ENCODE results near the gene ZNF14.
"Not testable (repeated sequence)": the region's sequence is repeated elsewhere in the genome, so short reads cannot be mapped to it uniquely, and the experiment has no call there.

The ZNF14 gene

DNA sequence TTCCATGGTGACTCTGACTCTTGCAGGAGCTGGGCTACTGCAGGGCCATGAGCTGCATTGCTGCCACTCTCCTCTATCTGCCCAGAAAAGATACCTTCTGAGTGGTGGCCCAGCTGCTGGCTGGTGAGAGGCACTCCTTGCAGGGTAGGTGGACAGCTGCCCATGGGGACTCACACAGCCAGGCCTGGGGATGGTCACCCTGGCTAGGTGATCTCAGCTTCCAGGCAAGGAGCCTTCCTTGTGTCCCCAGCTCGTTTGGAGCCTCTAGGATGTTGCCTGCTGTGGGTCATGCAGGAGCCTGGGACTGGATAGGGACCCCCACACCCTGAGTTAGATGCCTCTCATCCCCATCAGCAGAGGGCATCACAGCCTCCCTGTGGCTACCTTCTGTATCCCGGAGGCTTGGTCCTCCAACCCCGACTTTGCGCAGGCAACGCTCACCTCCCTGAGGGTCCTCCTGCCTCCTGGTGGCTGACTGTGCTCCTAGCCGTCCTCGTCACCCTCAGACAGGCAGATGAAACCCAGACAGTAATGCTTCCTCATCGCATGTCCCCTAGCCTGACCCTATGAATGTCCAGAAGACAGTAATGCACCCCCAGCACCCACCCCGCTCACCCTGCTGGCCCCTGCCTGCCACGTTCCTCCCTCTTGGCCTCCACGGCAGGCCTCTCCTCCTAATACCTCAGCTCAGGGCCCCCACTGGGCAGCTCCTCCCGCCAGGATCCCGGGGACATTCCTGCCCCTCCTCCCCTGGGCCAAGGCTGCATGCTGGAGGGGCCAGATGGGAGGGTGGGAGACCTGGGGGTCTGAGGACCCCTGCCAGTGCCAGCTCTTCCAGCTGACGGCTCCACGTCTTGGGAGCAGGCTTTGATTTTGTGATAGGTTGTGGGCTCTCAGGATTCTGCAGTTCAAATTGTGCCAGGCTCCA lies 13.6 kb upstream of the ZNF14 start:
- DNase-seq = no peak

DNA sequence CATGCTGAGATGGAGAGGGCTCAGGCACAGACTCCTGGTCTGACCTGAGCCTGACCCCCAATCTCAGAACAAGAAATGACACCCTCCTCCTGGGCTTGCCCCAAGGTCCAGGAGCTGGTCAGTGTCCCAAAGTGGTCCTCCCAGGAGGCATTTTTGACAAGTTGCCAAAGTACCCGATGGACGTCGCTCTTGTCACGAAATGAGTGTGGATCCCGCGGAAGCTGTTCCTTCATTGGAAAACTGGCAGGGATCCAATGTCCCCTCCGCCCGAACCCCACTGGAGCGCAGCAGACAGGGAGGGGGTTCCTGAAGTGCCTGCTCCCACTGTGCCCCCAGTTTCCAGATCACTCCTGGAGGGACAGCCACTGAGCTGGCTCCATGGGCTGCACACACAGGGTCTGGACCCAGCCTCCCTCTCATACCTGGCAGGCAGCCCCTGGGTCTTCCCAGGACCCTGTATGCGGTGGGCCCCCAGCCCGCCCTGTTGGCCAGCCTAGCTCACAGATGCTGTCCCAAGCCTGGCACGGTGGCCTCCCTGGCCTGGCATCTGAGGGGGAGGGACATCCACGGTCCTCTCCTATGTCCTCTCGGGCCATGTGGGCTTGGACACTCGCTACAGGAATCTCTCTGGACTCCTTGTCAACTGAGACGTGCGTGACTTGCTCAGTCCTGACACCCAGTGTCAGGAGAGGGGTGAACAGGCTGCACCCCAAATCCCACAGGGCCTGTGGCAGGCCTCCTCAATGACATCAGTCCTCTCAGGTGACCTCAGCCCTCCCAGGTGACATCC lies 12.8 kb upstream of the ZNF14 start:
- DNase-seq = no peak

DNA sequence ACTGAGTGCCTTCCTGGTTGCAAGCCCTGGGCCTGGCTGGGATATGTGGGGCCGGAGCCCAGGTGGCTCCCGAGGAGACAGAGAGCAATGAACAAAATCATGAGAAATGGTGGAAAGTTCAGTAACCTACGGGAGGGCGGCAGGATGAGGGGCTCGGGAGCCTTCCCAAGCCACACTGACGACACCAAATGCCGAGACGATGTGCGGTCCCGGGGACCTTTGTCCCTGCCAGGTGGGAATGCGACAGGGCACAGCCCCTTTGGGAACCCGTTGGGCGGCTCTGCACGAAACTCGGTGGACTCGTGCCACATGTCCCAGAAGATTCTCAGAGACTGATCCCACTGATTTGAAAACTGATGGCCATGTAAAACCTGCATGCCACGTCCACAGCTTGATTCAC lies 11.7 kb upstream of the ZNF14 start:
- DNase-seq = no peak

DNA sequence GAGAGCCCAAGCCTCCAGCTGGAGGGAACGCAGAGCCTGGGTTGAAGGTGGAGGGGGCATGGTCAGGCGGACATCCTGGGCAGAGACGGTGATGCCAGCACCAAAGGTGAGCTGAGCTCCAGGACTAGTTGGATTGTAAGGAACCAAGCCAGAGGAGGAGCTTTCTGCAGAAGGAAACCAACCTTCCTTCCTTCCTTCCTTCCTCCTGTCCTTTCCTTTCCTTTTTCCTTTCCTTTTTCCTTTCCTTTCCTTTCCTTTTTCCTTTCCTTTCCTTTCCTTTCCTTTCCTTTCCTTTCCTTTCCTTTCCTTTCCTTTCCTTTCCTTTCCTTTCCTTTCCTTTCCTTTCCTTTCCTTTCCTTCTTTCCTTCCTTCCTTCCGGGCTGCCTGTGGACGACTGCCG lies 11.0 kb upstream of the ZNF14 start:
- not testable (repeated sequence) for DNase-seq

DNA sequence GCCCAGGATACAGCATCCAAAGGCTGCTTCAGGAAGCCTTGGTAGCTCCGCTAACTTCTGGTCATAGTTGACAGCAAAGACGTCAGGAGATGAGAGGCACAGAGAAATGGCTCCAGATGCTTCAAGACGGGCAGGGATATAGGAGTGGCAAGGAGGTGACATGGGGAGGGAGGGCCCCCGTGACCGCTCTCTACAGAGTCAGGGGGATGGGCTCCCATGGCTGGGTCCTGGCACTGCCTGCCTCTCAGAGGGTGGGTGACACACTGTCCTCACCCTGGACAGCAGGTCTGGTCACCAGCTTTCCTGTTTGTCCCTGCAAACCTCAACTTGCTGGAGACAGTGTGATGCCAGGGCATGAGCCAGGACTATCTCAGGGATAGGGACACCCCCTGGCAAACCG lies 10.3 kb upstream of the ZNF14 start:
- no peak for DNase-seq

DNA sequence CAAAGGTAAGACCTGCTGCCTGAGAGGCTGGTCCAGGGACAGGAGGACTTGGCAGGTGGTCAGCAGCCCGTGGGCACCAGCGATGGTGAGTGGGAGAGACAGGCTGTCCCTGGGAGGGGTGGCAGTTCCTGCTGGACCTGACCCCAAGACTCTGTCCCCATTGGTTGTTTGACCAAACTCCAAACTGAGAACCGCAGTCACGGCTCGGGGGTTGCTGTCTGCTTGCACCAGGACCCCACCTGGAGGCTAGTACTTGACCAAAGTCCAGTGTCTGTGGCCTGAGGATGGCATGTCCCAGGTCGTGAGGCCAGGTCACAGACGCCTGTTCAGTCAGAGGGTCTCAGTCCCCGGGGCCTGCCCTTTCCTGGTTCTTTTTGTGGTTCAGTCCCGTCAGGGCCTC lies 9.9 kb upstream of the ZNF14 start:
- no peak for DNase-seq

DNA sequence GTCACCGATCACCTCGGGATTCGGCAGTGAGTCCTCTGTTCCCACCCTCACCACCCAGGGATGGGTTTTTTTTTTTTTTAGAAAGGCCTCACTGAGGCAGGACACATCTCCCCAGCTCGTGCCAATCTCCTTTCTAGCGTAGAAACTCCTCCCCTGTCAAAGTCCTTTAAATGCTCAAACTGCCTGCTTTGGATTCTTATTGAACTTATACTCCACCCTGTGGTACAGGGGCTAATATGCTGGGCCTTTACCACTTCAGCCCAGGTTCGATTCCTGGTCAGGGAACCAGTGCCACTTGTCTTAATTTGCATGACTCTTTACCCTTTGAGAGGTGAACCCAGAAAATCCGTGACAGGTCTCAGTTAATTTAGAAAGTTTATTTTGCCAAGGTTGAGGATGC lies 8.3 kb upstream of the ZNF14 start:
- no peak for DNase-seq

DNA sequence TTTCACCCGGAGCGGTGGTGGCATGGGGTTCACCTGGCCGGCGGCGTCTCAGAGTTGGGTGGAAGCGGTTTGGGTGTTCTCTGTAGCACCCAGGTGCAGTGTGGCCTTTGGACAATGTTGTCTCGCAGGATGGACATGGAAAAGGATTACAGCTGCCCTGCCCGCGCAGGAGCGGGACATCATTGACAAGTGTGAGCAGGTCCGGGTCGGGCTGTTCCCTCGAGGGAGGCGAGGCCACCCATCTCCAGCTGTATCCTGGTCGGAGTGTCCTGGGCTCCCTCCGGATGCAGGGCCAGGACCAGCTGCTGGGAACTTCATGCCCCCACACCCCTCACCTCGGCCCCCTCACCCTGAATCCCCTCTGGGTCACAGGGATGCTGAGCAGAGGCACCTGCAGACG lies 7.8 kb upstream of the ZNF14 start:
- DNase-seq = no peak

DNA sequence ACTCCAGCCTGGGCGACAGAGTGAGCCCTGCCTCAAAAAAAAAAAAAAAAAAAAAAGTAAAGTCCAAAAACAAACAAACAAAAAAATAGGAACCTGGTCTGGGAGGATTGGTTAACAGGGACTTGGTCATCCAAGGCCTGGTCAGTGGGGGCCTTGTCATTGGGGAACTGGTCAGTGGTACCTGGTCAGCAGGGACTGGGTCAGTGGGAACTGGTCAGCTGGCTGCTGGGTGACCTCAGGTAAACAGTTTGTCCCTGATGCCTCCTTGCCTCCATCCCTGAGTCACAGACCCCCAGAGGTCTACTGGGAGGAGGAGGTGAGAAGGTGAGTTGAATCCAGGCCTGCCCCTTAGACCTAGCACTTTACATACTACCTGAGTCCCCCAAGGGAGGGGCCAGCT lies 5.7 kb upstream of the ZNF14 start:
- no peak for DNase-seq

DNA sequence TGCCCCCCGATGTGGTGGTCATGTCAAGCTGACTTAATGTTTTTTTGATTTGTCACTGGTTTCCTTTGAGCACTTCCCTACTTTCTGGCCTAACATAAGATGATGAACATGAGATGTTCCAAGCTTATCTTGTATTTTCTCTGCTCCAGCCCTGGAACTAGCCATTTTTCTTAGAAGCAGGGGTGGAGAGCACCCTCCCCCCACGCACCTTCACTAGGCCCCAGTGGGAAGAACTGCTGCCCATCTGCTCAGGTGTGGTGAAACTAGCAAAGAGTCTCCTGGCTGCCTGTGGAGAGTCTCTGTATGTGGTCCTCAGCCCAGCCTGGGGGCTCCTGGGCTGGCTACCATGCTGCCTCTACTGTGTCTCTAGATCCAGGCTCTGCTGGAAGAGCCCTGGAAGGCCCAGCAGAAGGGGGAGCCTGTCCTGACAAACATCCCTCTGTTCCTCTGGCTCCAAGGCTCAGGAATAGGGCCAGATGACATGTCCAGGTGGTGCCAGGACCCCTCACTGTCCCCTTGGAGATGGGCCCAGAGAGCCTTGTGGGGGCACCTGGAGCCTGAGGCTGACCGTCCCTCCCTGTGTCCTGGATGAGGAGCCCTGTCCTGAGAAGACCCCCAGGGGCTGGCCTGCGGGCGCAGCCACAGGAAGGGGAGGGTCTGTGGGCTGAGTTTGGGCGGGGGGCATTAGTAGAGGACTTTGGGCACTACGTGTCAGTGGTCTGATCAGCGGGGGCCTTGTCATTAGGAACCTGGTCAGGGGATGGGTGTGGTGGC lies 4.8 kb upstream of the ZNF14 start:
- DNase-seq = no peak

DNA sequence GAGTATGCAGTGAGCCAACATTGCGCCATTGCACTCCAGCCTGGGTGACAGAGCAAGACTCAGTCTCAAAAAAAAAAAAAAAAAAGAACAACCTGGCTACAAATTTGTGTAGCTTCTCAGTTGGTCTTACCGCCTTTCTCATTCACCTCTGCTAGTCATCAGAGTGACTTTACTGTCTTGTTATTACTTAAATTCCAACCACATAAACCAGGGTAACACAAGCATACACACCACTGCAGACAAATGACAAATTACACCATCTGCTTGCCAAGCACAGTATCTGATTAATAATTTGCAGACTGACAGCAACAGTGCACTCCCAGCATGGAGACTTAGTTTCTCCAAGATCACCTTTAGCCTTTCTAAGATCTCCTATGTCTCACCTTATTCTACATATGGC lies 11.0 kb downstream of the ZNF14 start:
- DNase-seq = no peak

DNA sequence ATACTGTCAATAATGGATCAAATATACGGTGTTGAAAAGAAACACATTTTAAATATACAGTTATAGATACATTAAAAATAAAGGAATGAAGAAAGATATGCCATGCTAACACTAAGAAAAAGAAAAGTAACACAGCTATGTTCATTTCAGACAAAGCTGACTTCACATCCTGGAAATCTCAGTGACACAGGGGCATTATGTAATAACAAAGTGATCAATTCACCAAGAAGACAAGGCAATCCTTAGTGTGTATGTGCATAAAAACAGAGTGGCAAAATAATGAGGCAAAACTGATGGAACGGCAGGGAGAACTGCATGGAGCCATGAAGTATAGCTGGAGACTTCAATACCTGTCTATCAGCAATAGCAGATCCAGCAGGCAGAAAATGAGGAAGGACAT lies 13.1 kb downstream of the ZNF14 start:
- no peak for DNase-seq

DNA sequence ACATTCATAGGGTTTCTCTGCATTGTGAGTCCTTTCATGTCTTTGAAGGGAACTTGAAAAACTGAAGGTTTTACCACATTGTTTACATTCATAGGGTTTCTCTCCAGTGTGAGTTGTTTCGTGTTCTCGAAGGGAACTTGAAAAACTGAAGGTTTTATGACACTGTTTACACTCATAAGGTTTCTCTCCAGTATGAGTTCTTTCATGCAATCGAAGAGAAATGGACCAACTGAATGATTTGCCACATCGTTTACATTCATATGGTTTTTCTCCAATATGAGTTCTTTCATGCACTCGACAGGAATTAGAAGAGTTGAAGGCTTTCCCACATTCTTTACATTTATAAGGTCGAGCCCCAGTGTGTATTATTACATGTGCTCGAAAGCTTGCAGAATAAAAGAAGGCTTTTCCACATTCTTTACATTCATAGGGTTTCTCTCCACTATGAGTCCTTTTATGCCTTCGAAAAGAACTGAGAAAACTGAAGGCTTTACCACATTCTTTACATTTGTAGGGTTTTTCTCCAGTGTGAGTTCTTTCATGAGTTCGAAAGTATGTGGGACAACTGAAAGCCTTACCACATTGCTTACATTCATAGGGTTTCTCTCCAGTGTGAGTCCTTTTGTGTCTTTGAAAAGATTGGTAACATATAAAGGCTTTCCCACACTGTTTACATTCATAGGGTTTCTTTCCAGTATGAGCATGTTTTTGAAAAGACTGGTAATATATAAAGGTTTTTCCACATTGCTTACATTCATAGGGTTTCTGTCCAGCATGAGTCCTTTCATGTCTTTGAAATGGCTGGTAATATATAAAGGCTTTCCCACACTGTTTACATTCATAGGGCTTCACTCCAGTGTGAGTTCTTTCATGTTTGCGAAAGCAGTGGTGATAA lies 20.7 kb downstream of the ZNF14 start:
- DNase-seq = no peak

DNA sequence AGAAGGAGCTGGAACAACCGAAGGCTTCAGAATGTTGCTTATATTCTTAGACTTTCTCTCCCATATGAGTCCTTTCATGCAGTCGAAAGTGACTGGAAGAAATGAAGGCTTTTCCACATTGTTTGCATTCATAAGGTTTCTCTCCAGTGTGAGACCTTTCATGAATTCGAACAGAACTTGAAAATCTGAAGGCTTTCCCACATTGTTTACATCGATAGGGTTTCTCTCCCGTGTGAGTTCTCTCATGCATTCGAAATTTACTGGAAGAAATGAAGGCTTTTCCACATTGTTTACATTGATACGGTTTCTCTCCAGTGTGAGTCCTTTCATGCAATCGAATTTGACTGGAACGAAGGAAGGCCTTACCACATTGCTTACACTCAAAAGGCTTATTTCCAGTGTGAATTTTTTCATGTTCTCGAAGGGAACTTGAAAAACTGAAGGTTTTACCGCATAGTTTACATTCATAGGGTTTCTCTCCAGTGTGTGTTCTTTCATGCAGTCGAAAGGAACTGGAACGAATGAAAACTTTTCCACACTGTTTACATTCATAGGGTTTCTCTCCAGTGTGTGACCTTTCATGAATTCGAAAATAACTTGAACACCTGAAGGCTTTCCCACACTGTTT lies 21.5 kb downstream of the ZNF14 start:
- DNase-seq = no peak

DNA sequence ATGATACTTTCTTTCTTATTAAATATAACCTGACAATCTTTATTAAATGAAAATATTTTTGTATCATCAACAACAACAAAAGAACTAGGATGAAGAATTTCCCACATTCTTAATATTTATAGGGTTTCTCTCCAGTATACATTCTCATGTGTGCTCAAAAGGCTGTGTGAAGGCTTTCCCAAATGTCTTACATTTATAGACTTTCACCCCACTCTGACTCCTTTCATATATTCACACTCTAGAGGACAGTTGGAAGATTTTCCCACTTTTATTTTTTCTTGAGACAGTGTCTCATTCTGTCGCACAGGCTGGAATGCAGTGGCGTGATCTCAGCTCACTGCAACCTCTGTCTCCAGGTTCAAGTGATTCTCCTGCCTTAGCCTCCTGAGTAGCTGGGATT lies 22.4 kb downstream of the ZNF14 start:
- no peak for DNase-seq

DNA sequence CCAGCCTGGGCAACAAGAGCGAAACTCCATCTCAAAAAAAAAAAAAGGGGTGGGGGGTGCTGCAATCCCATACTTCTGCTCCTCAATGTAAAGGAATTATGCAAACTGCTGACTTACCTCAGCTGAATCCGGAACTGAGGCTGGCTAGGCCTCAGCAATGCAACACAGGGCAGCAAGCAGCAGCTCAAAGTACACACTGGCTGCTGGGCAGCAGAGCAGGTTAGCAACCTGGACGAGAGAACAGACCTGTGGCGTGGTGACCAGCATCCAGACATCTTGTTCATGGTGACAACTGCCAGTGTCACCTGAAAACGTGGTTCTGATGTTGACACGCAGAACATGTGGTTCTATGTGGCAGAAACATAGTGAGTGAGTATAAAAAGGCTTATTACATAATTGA lies 28.1 kb downstream of the ZNF14 start:
- no peak for DNase-seq

DNA sequence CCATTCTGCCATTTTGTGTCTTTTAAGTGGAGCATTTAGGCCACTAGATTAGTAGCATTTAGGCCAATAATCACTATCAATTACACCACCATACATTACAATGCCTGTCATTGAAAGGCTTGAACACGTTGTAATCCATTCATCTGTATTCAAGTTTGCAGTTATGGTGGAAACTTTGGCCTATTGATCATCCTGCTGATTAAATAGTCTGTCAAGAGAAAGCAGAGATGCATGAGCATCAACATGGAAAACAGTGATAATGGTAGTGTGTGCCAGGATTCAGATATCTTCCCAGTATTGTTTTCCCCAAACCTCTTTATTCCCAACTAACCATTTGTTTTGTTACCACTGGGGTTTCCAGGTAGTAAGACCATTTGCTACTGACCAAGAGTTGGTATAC lies 32.4 kb downstream of the ZNF14 start:
- DNase-seq = not testable (repeated sequence)

DNA sequence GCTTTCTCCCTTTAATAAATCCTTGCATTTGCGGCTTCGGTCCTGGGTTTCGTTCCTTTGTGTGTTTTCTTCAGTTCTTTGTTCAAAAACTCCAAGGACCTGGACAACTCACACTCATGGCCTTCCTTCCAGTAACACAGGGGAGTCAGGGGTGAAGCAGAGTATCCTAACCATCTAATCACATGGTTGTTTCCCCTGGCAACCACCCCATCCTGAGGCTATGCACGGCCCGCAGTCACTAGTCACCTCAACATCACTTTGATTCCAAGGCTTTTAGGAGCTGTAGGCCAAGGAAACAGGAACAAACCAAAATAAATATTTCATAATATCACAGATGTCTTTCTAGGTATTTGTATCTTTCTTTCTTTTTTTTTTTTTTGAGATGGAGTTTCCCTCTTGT lies 35.3 kb downstream of the ZNF14 start:
- DNase-seq = no peak

DNA sequence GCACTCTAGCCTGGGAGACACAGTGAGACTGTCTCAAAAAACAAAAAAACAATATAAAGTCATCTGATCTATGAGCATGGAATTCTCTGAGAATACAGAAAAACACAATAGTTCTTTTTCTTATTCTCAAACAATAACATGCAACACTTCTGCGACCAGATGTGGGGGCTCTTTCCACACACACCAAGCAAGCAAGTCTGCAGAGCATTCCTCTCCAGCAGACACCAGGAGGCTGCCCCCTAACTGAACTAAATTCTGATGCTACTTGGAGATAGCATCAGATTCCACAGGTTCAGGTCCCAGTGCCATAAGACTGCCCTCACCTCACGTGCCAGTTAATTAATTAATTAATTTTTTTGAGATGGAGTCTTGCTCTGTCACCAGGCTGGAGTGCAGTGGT lies 36.5 kb downstream of the ZNF14 start:
- DNase-seq = no peak

DNA sequence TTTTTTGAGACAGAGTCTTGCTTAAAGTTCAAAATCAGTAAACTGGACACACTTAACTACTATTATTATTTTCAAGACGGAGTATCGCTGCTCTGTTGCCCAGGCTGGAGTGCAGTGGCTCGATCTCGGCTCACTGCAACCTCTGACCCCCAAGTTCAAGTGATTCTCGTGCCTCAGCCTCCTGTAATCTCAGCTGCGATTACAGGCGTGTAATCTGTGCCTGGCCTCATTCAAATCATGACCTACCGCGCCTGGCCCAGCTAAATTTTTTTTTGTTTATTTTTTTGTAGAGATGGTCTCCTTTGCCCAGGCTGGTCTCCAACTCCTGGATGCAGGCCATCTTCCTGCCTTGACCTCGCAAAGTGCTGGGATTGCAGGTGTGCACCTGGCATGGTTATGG lies 41.2 kb downstream of the ZNF14 start:
- DNase-seq = no peak

DNA sequence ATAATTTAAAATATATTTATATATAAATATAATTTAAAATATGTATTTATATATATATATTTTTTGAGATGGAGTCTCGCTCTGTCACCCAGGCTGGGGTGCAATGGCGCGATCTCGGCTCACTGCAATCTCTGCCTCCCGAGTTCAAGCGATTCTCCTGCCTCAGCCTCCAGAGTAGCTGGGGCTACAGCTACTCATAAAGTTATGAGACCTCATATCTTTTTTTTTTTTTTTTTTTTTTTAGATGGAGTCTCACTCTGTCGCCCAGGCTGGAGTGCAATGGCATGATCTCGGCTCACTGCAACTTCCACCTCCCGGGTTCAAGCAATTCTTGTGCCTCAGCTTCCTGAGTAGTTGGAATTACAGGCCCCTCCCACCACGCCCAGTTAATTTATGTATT lies 43.9 kb downstream of the ZNF14 start:
- not testable (repeated sequence) for DNase-seq

DNA sequence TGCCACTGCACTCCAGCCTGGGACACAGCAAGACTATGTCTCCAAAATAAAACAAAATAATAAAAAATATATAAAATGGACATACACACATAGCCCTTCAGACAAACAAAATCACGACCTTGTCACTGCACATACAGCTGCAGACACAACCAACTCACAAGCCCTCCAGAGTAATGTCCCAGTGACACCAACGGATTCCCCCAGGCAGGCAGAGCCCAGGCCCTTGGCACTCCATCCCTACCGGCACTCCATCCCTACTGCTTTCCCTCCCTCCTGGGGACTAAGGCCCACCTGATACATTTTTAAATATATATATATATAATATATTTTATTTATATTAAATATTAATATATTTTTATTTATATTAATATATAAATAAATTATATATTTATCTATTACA lies 45.8 kb downstream of the ZNF14 start:
- DNase-seq = no peak
